OCI-LY3 (cell line): Measurements from ENCODE around the gene AKNA.

Experiments
- H2AFZ ChIP-seq: fragments of 200-600, 300-600 bp; shearing (Covaris generic); 2 replicates; pipeline ENCODE4 v1.6.0; 2014; ENCODE audit warnings: antibody characterized with exemption, low read depth, low read length
- H3K27ac ChIP-seq: fragments of 200-600, 300-600 bp; sonication (generic); 2 replicates; pipeline ENCODE4 v1.5.1; 2014; ENCODE audit warnings: mild to moderate bottlenecking, low read length, moderate library complexity, mixed read lengths
- H3K27me3 ChIP-seq: fragments of 200-600, 300-600 bp; sonication (generic); 2 replicates; pipeline ENCODE4 v1.6.1; 2014; ENCODE audit warnings: low read depth, low read length, mixed read lengths
- H3K36me3 ChIP-seq: fragments of 200-600, 300-600 bp; sonication (generic); replicated peaks from 2 replicates; pipeline ENCODE3; 2014; ENCODE audit warnings: low read depth, low read length, mixed read lengths
- H3K4me1 ChIP-seq: fragments of 300-600, 200-600 bp; sonication (generic); 2 replicates; pipeline ENCODE4 v1.6.1; 2014; ENCODE audit warnings: low read length, mixed read lengths
- H3K4me2 ChIP-seq: fragments of 200-600, 300-600 bp; sonication (generic); 2 replicates; pipeline ENCODE4 v1.6.1; 2014; ENCODE audit warnings: low read length, mixed read lengths
- H3K4me3 ChIP-seq: fragments of 300-600, 200-600 bp; sonication (generic); 2 replicates; pipeline ENCODE4 v1.5.1; 2014; ENCODE audit warnings: antibody characterized with exemption, mild to moderate bottlenecking, low read length, moderate library complexity
- H3K79me2 ChIP-seq: fragments of 300-600, 200-600 bp; shearing (Covaris generic); 2 replicates; pipeline ENCODE4 v1.6.1; 2014; ENCODE audit warnings: mild to moderate bottlenecking, low read length, mixed read lengths
- H3K9ac ChIP-seq: fragments of 300-600, 200-600 bp; shearing (Covaris generic); 2 replicates; pipeline ENCODE4 v1.6.0; 2014; ENCODE audit warnings: mild to moderate bottlenecking, low read length, moderate library complexity
- H3K9me3 ChIP-seq: fragments of 200-600, 300-600 bp; shearing (Covaris generic); 2 replicates; pipeline ENCODE4 v1.6.1; 2014; ENCODE audit warnings: low read length, mixed read lengths; ENCODE audit not compliant: insufficient read depth
- H4K20me1 ChIP-seq: fragments of 200-600, 300-600 bp; sonication (generic); 2 replicates; pipeline ENCODE4 v1.6.1; 2016; ENCODE audit warnings: low read length, mixed read lengths; ENCODE audit not compliant: insufficient read depth
- CTCF ChIP-seq: fragments of 200-600, 300-600 bp; sonication (generic); IDR thresholded peaks from 2 replicates; pipeline ENCODE4 v1.5.1; 2014; ENCODE audit warnings: antibody characterized with exemption, low read length, low read depth
- EZH2phosphoT487 ChIP-seq: fragments of 200-600 bp; shearing (Covaris generic); IDR thresholded peaks from 2 replicates; pipeline ENCODE4 v1.6.1; 2018; ENCODE audit warnings: antibody characterized with exemption, mixed run types, low read depth

AKNA gene

GRCh38 chr9:114409103-114409780 lies 21.5 kb upstream of the AKNA start:
- Histone ChIP-seq H3K9ac (no peak overlapping the region), H3K79me2 (no peaks in the 10 kb centered on the region), H3K27ac (no peak overlapping the region), H3K4me1 (peaks cover 13% of the 10 kb centered on the region), H3K4me2 (no peak overlapping the region), H4K20me1 (no peaks in the 10 kb centered on the region), H3K36me3 (no peaks in the 10 kb centered on the region), H2AFZ (no peak overlapping the region), H3K4me3 (no peak overlapping the region), H3K27me3 (no peaks in the 10 kb centered on the region), H3K9me3 (no peaks in the 10 kb centered on the region)
- TF ChIP-seq CTCF = no peak
- TF ChIP-seq EZH2phosphoT487 = no peak

GRCh38 chr9:114408645-114409044 lies 20.9 kb upstream of the AKNA start:
- Histone ChIP-seq H3K27ac (no peak overlapping the region), H3K9ac (no peak overlapping the region), H3K4me2 (no peak overlapping the region), H4K20me1 (no peaks in the 10 kb centered on the region), H3K4me1 (peaks cover 16% of the 10 kb centered on the region), H3K4me3 (no peak overlapping the region), H3K9me3 (no peaks in the 10 kb centered on the region), H3K36me3 (no peaks in the 10 kb centered on the region), H3K27me3 (no peaks in the 10 kb centered on the region), H2AFZ (no peak overlapping the region), H3K79me2 (no peaks in the 10 kb centered on the region)
- no peak for TF ChIP-seq CTCF

GRCh38 chr9:114407889-114408288 lies 20.1 kb upstream of the AKNA start:
- Histone ChIP-seq H2AFZ (no peak overlapping the region), H3K4me2 (no peak overlapping the region), H3K4me3 (no peak overlapping the region)

GRCh38 chr9:114406441-114406840 lies 18.7 kb upstream of the AKNA start:
- Histone ChIP-seq H3K27me3 (no peaks in the 10 kb centered on the region), H4K20me1 (no peaks in the 10 kb centered on the region), H2AFZ (no peak overlapping the region), H3K36me3 (no peaks in the 10 kb centered on the region), H3K79me2 (no peaks in the 10 kb centered on the region), H3K4me1 (peaks cover 16% of the 10 kb centered on the region), H3K4me3 (no peak overlapping the region), H3K4me2 (no peak overlapping the region), H3K27ac (no peak overlapping the region), H3K9ac (no peak overlapping the region), H3K9me3 (no peaks in the 10 kb centered on the region)
- TF ChIP-seq EZH2phosphoT487 (no peak), CTCF (no peak)

More at GRCh38 chr9:114407889-114408288, 20.1 kb upstream of the AKNA start:
- Histone ChIP-seq H4K20me1 (no peaks in the 10 kb centered on the region), H3K36me3 (no peaks in the 10 kb centered on the region), H3K27ac (no peak overlapping the region), H3K4me1 (peaks cover 16% of the 10 kb centered on the region), H3K9ac (no peak overlapping the region), H3K9me3 (no peaks in the 10 kb centered on the region), H3K79me2 (no peaks in the 10 kb centered on the region), H3K27me3 (no peaks in the 10 kb centered on the region)
- TF ChIP-seq EZH2phosphoT487 = no peak
- TF ChIP-seq CTCF = no peak
